GM21360 (cell line): ENCODE results near the gene PDE7B.
A peak's percentile ranks its signal among the peaks of the same experiment; 100 is the strongest.

ENCODE experiments used
- ATAC-seq: cut with Tn5 transposase; IDR thresholded peaks from one replicate; pipeline ENCODE4 v1.9.1; 2021; ENCODE audit warnings: mild to moderate bottlenecking, moderate library complexity; ENCODE audit not compliant: unreplicated experiment

Gene PDE7B

GRCh38 chr6:135851442-135852271 is at the start of gene PDE7B:
TSS of gene PDE7B (plus strand) at chr6:135851701.
- peak; percentile 89 for ATAC-seq

- ATAC-seq = no peak
These were observed 49.6 kb upstream of the PDE7B start for GRCh38 chr6:135801755-135802465.

GRCh38 chr6:135810486-135810885 is 41.0 kb upstream of the PDE7B start:
- ATAC-seq = no peak

- ATAC-seq = no peak
These were observed 40.3 kb upstream of the PDE7B start for GRCh38 chr6:135811170-135811569.

- no peak for ATAC-seq
These were observed 39.6 kb upstream of the PDE7B start for GRCh38 chr6:135811644-135812526.

GRCh38 chr6:135813401-135813800 is 38.1 kb upstream of the PDE7B start:
- no peak for ATAC-seq

GRCh38 chr6:135814043-135814442 is 37.5 kb upstream of the PDE7B start:
- ATAC-seq = no peak

- no peak for ATAC-seq
These were observed 36.3 kb upstream of the PDE7B start for GRCh38 chr6:135815216-135815615.

GRCh38 chr6:135817035-135817434 is 34.5 kb upstream of the PDE7B start:
- no peak for ATAC-seq

GRCh38 chr6:135819665-135820064 is 31.8 kb upstream of the PDE7B start:
- ATAC-seq = no peak

- ATAC-seq = no peak
These were observed 31.2 kb upstream of the PDE7B start for GRCh38 chr6:135820340-135820739.

GRCh38 chr6:135823851-135824250 is 27.6 kb upstream of the PDE7B start:
- ATAC-seq = no peak

- no peak for ATAC-seq
These were observed 25.2 kb upstream of the PDE7B start for GRCh38 chr6:135826236-135826804.

GRCh38 chr6:135828021-135828420 is 23.5 kb upstream of the PDE7B start:
- ATAC-seq = no peak

- ATAC-seq = no peak
These were observed 21.0 kb upstream of the PDE7B start for GRCh38 chr6:135830452-135830881.

- ATAC-seq = no peak
These were observed 20.5 kb upstream of the PDE7B start for GRCh38 chr6:135831016-135831415.

GRCh38 chr6:135832166-135832565 is 19.3 kb upstream of the PDE7B start:
- no peak for ATAC-seq

GRCh38 chr6:135833771-135834170 is 17.7 kb upstream of the PDE7B start:
- no peak for ATAC-seq

- ATAC-seq = no peak
These were observed 13.6 kb upstream of the PDE7B start for GRCh38 chr6:135837735-135838449.

- ATAC-seq = no peak
These were observed 12.4 kb upstream of the PDE7B start for GRCh38 chr6:135839121-135839520.
